ENCODE data around the gene CALN1. TPM values are rescaled to one million over a fixed set of nuclear protein-coding genes. Genes with fewer than 3 reads are reported as not detected.

Gene CALN1
- total RNA-seq, 1 donor, result under 0.01 TPM

DNA sequence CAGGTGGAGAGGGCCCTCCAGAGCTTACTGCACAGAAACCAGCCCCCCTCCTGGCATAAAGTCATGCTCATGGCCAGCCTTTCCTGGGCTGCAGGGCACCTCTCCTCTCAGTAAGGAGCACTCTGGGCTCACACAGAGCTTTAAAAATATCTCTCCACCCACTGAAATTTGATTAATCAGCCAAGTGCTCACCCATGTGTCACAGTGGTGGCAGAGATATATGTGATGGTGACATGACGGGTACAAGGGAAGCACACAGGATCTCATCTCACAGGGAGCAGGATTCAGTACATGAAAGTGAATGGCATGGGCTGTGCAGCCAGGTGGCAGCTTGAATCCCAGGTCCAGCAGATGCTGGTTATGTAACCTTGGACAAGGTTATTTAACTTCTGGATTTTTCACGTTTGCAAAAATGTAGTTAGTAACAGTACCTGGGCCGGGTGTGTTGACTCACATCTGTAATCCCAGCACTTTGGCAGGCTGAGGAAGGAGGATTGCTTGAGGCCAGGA is 144.8 kb downstream of the CALN1 start:
- no peak overlapping the region for H3K4me3 ChIP-seq (ENCODE audit: low read depth, low read length)
- TF ChIP-seq, protein P1, sequence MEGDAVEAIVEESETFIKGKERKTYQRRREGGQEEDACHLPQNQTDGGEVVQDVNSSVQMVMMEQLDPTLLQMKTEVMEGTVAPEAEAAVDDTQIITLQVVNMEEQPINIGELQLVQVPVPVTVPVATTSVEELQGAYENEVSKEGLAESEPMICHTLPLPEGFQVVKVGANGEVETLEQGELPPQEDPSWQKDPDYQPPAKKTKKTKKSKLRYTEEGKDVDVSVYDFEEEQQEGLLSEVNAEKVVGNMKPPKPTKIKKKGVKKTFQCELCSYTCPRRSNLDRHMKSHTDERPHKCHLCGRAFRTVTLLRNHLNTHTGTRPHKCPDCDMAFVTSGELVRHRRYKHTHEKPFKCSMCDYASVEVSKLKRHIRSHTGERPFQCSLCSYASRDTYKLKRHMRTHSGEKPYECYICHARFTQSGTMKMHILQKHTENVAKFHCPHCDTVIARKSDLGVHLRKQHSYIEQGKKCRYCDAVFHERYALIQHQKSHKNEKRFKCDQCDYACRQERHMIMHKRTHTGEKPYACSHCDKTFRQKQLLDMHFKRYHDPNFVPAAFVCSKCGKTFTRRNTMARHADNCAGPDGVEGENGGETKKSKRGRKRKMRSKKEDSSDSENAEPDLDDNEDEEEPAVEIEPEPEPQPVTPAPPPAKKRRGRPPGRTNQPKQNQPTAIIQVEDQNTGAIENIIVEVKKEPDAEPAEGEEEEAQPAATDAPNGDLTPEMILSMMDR (IDR thresholded peaks at IDR 0.05; ENCODE audit: insufficient read depth, low read depth, low read length), result no peak
- DNase-seq (ENCODE audit: low read depth), result no peak

DNA sequence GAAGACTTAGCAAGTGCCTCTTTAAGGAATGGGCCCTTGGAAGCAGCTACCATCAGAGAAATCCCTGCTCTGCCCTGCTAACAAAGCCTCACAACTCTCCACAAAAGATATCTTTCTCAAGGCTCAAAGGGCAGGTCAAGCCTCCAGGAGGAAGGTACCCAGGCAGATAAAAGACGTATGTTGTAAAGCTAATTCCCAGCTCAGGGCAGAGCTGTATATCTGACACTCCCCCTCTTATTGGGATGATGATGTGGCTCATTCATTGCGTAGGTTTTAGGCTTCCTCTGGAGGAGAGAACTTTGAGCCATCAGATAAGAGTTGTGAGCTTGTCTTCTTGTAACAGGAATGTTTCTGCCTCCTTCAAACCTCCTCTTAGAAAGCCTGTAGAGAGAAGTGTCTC is 145.4 kb downstream of the CALN1 start:
- no peak overlapping the region for H3K4me3 ChIP-seq (ENCODE audit: low read depth, low read length)
- TF ChIP-seq, protein P1 (IDR thresholded peaks at IDR 0.05; ENCODE audit: insufficient read depth, low read depth, low read length), result no peak
- no peak for DNase-seq (ENCODE audit: low read depth)

DNA sequence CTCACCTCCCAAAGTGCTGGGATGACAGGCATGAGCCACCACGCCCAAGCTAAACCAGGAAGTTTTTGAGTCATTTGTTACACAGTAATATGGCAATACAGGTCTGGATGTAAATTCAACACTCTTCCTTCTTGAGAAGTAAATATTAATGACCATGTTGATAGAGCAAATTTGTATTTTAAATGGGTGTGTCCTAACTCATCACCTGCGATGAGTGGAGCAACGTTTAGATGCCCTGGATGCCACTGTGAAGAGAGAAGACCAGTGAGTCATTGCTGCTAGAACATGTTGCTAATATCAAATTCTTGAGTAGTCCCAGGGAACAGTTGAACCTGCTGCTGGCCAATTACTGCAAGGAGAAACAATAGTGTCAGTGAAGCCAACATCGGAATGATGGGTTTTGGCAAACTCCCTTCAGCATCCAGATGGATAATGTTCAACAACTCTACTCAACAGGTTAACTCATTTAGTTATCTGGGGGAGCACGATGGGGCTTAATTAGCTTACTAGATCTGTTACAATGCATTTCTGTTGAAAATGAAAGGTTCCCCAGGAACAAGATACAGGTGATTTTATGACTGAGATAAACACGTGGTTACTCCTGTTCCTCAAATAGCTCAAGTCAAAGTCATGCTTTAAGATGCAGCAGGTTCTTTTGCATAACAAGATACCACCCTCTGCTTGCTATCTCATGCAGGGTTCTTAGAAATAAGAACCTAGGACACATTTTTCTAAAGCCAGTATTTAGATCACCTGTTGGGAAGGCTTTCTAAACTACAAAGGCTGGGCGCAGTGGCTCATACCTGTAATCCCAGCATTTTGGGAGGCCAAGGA is 146.8 kb downstream of the CALN1 start:
- no peak for DNase-seq (ENCODE audit: low read depth)
- TF ChIP-seq, protein P1 (IDR thresholded peaks at IDR 0.05; ENCODE audit: insufficient read depth, low read depth, low read length), result no peak
- H3K4me3 ChIP-seq (ENCODE audit: low read depth, low read length), result no peak overlapping the region

DNA sequence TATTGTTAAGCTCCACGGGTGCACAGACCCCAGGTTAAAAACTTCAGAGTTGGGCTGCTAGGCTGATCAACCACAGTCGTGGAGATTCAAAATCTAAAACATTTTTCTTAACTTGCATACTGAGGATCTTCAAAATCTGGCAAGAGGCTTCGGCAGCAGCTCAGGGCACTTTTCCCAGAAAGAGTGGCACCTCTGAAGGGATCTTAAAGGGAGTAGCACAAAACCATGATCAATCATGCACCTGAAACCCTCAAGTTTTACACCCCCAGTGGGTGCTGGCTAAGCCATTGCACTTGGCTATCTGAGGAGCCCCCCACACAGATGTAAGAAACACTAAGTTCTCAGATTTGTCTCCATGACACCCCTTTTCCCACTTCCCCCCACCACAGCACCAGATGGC is 151.7 kb downstream of the CALN1 start:
- no peak overlapping the region for H3K4me3 ChIP-seq (ENCODE audit: low read depth, low read length)
- no peak for DNase-seq (ENCODE audit: low read depth)
- TF ChIP-seq, protein P1 (IDR thresholded peaks at IDR 0.05; ENCODE audit: insufficient read depth, low read depth, low read length), result no peak

DNA sequence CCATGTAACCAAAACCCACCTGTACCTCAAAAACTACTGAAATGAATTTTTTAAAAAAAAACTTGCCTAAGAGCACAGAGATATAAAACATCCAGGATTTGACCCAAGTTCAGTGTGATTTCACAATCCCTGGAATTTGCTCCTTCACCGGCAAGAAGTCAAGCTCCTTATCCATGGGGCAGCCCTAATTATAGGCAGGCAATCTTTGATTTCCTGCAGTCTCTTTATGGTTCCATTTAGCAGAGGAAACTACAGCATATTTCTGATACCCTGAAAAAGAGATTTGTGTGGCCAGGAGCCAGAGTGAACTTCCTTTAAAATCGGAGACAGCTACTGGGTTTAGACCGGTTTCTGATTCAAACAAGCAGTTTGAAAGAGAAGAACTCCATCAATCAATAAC is 154.1 kb downstream of the CALN1 start:
- TF ChIP-seq, protein P1 (IDR thresholded peaks at IDR 0.05; ENCODE audit: insufficient read depth, low read depth, low read length), result no peak
- DNase-seq (ENCODE audit: low read depth), result no peak
- no peak overlapping the region for H3K4me3 ChIP-seq (ENCODE audit: low read depth, low read length)

DNA sequence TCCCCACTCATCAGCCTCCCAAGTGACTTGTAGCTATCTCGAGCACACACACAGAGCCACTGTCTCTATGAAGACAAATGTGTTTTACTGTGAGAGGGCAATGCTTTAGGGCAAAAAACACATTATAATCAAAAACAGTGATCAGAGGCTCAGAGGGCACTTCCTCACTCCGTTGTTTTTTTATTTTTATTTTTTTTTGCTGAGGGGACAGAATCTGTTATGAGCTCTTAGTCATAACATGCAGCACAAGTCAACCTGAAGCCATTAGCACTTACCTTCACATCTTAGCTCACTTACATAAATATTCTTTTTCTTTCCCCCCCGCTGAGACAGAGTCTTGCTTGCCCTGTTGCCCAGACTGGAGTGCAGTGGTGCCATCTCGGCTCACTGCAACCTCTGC is 157.7 kb downstream of the CALN1 start:
- DNase-seq (ENCODE audit: low read depth), result no peak
- TF ChIP-seq, protein P1 (IDR thresholded peaks at IDR 0.05; ENCODE audit: insufficient read depth, low read depth, low read length), result no peak
- no peak overlapping the region for H3K4me3 ChIP-seq (ENCODE audit: low read depth, low read length)

Data from fibroblast of villous mesenchyme (primary cell).